ENCODE measurements around the gene UPF2.

- TF ChIP-seq EP300 (IDR thresholded peaks at IDR 0.05; ENCODE audit: low read depth in 2 of 2, low read length in 2 of 2) (no peak), EP300 (CRISPR knock-in tag; IDR thresholded peaks at IDR 0.05; ENCODE audit: borderline replicate concordance) (no peak), CTCF (CRISPR knock-in tag; IDR thresholded peaks at IDR 0.05) (no peak), TEF (CRISPR knock-in tag; IDR thresholded peaks at IDR 0.05) (no peak), MIER2 (CRISPR knock-in tag; IDR thresholded peaks at IDR 0.05) (no peak), ZNF770 (CRISPR knock-in tag; IDR thresholded peaks at IDR 0.05) (no peak), ZNF343 (CRISPR knock-in tag; IDR thresholded peaks at IDR 0.05) (no peak), ESRRA (CRISPR knock-in tag; IDR thresholded peaks at IDR 0.05; ENCODE audit: low read depth) (no peak), HNRNPLL (IDR thresholded peaks at IDR 0.05; ENCODE audit: low read depth, low read length, poor library complexity, severe bottlenecking) (no peak), EEA1 (CRISPR knock-in tag; IDR thresholded peaks at IDR 0.05; ENCODE audit: borderline replicate concordance) (no peak), GMEB2 (CRISPR knock-in tag; IDR thresholded peaks at IDR 0.05; ENCODE audit: low read depth) (no peak), MBNL3 (CRISPR knock-in tag; conservative IDR thresholded peaks at IDR 0.05) (no peak)
Observed at GRCh38 chr10:11901454-11901832, 141.2 kb downstream of the UPF2 start.
